Stimulated activated CD4-positive, alpha-beta T cell treated with anti-CD3 and anti-CD28 coated beads, Interleukin-1b, Interleukin-23, amount 100 ng/mL, for 48 hours (primary cell): ENCODE data around the gene CDKN2A.

Experiments
- DNase-seq: peaks from one replicate; pipeline ENCODE4 v3.0.0-alpha.2; 2020

Gene CDKN2A

DNA sequence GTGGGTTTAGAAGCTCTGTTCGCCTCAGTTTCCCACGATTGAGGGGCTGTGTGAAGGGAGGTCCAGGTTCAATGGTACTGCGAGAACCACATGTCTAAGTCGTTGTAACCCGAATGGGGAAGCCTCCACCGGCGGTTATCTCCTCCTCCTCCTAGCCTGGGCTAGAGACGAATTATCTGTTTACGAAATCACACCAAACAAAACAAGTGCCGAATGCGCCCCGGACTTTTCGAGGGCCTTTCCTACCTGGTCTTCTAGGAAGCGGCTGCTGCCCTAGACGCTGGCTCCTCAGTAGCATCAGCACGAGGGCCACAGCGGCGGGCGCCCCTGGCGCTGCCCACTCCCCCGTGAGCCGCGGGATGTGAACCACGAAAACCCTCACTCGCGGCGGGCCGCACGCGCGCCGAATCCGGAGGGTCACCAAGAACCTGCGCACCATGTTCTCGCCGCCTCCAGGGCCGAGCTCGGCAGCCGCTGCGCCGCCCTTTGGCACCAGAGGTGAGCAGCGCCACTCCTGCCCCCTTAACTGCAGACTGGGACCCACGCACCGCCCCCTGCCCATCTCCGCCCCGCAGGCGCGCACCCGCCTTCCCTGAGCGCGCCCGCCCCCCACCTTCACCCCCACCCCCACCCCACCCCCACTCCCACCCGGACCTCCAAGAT is at the start of gene CDKN2A:
TSS of gene CDKN2A (minus strand) at position 500 of the 663 bp plus-strand sequence.
- no peak for DNase-seq

DNA sequence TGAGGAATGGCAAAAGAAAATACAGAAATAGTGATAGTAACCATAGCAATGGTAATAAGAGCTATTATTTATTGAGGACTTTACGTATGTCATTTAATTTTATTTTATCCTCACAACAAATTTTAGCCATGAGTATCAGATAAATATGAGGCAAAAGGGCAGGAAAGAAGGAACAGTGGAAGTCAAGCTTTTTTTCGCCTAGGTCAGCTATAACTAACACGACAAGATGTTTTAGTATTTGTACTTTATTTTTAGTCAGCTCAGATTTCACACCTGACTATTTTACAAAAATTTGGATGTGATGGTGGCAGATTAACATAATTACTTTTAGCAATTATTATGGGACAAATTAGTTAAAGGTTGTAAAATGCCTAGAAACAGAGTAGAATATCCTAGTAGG is 49.7 kb upstream of the CDKN2A start:
- DNase-seq: no peak

DNA sequence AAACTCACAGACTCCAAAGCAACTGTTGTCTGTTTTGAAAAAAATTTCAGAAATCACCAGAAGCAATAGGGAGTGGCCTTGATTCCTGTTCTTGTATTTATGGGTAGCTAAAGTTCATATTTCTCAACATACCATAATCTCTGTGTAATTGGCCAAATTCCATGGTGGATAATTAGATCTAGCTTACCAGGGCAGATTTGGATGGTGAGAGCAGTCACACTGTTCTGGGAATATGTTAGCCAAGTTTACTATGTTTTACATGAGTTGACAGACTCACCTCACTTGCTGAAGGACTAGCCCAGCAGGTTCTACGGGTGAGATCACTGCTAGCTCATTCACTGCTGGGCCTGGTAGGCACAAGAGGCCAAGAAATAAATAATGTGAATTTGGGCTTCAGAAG is 47.6 kb upstream of the CDKN2A start:
- no peak for DNase-seq

DNA sequence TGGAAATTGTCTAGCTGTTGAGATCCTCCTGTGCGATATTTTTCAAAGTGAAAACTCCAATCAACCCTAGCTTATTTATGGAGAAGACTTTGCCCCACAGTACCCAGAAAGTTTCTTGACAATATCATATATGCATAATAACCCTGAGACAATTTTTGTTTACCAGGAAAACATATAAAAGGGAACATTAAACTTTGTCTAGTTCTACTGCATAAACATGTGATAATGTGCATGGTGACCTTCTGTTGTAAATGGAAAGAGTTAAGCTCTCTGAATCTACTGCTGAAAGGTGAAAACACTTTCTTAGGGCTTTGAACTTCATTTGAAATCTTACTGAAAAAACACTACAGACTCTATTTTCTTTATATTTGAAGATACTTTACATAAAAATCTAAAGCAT is 47.2 kb upstream of the CDKN2A start:
- no peak for DNase-seq

DNA sequence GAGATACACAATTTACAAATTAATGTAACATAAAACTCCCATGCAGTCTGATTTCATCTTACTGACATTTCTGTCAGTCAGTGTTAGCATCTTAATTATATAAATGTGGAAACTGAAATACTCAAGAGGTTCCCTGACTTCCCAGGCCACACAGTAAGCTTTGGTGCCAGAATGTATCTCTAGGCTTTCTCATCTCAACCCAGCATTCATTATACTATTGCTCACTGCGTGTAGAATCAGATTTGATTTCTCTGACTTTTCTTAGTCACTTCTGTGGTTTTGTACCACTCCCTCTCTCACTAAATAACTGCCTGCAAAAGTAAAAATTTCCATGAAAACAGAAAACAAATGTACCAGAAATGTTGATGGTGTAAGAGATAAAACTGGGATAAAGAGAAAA is 46.6 kb upstream of the CDKN2A start:
- no peak for DNase-seq

DNA sequence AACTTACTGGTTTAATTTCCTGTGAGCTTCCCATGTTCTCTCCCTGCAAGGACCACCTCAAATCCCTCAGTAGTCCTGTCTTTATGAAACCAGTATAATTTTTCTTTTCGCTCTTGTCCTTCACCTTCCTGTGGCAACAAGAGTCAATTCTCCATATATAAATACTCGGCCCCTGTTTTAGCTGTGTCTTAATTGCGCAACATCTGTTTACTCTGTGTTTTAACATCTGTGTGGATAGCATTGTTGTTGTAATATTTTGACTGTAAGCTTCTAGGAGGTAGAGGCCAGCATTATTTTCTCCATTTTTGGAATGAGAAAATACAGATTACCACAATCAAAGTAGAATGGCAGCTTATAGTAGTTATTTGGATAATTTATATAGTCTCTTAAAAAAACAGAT is 45.1 kb upstream of the CDKN2A start:
- no peak for DNase-seq

DNA sequence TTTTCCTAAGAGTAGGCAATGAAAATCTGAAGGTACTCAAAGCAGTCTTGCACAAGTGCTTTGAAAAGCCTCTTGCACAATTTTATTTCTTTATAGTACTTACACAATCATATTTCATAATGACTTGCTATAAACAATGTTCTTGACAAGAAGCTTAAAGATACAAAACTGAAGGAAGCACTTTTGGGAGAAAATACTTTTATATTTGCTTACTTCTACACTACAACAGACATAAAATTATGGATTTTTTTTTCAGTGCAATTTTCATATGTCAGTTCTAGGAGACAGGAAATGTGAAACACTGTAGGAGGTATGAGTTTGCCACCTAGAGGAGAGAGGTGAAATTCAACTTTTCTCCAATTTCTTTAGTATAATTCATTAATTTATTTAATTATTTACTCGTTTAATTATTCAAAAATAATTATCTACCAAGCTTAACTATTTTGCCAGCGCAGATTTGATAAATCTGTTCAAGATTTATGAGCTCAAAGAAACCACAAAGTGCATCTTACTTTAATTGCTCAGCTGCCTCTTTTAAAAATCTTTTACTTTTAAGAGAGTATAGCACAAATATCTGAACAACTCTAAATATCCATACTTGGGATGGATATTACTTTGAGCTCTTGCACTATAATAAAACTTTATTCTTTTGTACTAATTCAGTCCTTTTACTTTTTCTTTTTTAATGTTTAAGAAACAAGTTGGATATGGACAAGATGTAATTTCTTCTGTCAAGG is 43.9 kb upstream of the CDKN2A start:
- DNase-seq: no peak

- no peak for DNase-seq
Observed at GRCh38 chr9:22036866-22037626, 42.9 kb upstream of the CDKN2A start.

DNA sequence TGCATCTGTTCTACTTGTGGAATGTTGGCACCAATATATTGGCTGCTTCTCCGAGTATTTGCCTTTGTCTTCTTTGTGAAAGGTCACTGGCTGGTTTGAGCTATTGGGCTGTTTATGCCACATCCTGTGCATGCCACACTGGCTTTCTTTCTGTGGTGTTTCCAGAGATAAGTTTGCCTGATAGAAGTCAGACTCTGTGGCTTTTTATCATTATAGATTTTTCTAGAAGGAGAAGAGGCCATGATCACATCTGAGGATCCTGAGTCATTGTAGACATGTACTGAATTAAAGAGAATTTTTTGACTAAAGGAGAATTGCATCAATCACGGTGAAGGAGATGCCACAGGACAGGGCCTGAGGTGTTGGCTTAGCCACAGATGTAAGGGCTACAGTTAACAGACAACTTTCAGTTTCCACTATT is 41.4 kb upstream of the CDKN2A start:
- no peak for DNase-seq

DNA sequence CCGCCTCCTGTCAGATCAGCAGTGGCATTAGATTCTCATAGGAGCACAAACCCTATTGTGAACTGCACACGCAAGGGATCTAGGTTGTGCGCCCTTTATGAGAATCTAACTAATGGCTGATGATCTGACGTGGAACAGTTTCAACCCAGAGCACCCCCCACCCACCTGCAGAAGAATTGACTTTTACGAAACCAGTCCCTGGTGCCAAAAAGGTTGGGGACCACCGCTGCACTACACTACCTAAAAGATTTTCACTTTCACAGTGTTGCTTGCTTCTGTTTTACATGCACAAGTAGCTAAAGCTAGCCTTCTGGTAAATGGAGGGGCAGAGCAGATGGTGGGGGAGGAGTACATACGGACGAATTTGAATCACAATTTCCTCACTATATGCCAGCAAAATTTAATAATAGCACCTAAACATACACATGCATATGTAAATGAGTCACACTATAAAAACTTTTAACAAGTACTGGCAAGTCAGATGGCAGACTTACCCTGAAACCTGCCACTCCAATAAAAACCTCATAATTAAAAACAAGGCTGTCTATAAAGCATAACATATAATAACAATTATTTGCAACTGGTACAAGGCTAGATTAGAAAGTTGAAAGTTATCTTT is 38.9 kb upstream of the CDKN2A start:
- no peak for DNase-seq

DNA sequence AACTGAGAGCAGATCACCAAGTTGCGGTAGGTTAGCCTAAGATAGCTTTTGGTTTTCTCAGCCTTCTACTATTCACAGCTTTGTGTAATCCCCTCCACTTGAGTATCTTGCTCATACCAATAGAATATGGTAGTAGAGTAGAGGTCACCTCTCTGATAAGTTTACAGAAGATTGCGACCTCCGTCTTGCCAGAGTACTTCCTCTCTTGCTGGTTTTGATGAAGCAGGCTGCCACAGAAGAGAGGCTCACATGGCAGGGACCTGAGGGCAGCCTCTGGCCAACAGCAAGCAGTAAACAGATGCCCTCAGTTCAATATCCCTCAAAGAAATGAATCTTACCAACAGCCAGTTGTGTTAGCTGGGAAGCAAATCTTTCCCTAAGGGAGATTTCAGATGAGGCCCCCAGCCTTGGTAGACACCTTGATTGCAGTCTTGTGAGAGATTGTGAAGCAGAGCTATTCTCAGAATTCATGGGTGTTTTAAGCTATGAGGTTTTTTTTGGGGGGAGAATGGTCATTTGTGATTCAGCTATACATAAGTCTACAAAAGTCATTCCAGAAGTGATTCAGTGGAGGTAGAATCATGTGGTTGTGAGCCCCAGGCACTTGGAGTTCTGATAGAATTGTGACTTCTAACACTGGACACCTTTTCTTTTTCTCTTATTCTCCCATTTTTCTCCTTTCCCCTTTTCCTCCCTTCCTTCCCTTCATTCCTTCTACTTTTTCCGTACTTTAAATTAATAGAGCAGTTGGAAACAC is 37.6 kb upstream of the CDKN2A start:
- no peak for DNase-seq

DNA sequence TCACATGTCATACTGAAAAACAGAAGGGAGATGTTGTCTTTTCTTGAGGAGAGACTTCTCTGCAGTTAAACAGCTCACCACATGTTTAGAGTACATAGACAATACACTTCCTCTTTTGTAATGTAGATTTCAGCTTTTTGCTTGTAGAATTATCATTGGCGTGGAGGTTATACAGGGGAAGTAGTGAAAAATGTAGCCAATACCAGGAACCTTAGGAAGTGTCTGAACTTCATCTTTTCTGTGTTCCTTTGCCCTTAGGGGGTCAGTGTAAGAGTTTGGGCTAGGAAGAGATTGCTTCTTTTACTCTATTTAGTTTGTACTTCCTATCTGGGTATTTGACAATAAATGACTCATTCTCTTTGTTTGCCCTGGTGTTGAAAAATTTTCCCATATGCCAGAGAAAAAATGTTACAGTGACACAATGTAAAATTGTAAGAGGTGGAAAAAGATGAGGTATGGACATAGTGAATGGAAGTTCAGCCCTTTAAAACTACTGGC is 36.0 kb upstream of the CDKN2A start:
- no peak for DNase-seq

- DNase-seq: no peak
Observed at GRCh38 chr9:22029231-22029630, 35.0 kb upstream of the CDKN2A start.

DNA sequence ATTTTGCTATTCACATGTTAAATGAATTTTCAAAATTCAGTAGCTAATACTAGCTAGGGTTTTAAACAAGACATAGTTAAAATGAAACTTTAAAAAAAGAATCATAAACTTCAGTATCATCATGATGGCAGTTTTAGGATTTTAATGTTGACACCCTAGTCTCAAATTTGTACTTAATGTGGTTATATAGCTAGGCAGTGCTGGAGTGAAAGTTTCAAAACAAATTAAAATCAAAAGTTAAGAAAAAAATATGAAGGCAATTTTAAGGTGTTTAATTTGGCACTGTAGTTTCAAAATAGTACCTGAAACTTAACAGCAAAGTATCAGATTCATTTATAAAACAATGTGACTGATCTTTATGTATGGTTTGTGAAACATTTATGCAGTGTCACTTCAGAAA is 34.2 kb upstream of the CDKN2A start:
- DNase-seq: no peak

DNA sequence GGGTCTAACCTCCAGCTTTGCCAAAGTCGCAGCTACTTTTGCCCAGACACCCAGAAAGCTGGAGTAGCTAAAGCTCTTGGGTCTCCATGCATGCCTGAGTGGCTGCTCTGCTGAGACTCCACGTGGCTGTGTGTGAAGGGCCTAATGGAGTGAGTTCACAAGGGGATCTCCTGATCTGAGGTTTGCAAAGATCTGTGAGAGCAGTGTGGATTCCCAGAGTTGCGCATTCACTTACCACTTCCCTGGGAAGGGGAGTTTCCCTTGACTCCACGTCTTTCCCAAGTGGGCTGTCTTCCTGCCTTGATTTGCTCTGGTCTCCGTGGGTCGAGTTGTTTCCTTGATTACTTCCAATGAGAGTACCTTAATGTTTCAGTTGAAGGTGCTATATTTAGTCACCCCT is 32.5 kb upstream of the CDKN2A start:
- DNase-seq: no peak

GRCh38 chr9:22022396-22022795 is 28.2 kb upstream of the CDKN2A start:
- no peak for DNase-seq

GRCh38 chr9:22010866-22011625 is 16.9 kb upstream of the CDKN2A start:
- no peak for DNase-seq

DNA sequence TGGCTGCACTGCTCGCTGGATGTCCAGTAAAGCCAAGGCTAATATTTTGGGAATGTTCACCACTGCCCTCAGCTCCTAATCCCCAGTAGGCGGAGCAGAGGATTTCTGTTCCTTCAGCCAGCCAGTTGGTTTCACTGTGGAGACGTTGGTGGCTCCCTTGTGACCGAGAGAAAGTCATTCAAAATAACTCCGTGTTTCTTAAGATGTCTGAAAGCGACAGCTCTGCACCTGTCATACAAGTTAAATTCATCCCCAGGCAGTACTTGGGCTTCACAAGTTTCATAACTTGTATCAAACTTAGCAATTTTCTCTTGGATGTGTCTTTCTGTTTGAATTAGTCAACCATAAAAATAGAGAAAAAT is 15.3 kb upstream of the CDKN2A start:
- DNase-seq: no peak

DNA sequence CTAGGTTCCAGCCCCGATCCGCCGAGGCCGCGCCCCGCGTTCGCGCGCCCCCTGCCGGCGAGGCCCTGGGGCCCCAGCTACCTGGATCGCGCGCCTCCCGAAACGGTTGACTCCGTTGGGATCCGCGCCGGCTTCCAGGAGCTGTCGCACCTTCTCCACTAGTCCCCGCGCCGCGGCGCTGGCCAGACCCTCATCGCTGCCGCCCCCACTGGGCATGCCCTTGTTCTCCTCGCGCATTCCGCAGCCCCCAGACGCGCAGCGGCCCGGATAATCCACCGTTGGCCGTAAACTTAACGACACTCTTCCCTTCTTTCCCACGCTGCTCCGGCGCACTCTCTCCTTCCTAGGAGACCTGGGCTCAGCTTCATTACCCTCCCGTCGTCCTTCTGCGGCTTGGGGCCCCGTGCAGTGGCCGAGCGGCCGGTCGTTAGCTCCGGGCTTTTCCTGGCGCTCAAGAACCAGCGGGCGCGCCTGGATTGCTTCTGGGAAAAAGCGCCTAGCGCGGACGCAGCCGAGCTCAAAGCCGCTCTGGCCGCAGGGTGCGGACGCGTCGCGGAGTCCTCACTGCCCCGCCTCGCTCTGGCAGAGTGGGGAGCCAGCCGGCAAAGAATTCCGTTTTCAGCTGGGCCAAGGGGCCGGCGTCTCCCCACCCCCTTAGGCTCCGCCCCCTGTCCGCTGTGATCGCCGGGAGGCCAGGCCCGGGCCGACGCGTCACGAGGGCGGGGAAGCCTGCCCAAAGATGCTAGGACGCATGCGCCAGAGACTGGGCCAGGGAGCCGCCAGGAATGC is 14.7 kb upstream of the CDKN2A start, which contains the start of gene CDKN2B:
TSS of gene CDKN2B (minus strand) at position 589 of the 789 bp plus-strand sequence. CDS start at position 237, 352 bp downstream.
- DNase-seq: peak; percentile 63

GRCh38 chr9:22008384-22008716 is 14.2 kb upstream of the CDKN2A start:
- DNase-seq: no peak
